Measurements from ENCODE around the gene ALAS1. TPM values are rescaled to one million over a fixed set of nuclear protein-coding genes. Genes with fewer than 3 reads are reported as not detected.

The ALAS1 gene
- total and polyA plus RNA-seq, 9 of the 15 experiments (the other 6 are each of a cell fraction or from before 2014, with no cell fraction given) = 21.4 to 49.5 (median 34.4) TPM

DNA sequence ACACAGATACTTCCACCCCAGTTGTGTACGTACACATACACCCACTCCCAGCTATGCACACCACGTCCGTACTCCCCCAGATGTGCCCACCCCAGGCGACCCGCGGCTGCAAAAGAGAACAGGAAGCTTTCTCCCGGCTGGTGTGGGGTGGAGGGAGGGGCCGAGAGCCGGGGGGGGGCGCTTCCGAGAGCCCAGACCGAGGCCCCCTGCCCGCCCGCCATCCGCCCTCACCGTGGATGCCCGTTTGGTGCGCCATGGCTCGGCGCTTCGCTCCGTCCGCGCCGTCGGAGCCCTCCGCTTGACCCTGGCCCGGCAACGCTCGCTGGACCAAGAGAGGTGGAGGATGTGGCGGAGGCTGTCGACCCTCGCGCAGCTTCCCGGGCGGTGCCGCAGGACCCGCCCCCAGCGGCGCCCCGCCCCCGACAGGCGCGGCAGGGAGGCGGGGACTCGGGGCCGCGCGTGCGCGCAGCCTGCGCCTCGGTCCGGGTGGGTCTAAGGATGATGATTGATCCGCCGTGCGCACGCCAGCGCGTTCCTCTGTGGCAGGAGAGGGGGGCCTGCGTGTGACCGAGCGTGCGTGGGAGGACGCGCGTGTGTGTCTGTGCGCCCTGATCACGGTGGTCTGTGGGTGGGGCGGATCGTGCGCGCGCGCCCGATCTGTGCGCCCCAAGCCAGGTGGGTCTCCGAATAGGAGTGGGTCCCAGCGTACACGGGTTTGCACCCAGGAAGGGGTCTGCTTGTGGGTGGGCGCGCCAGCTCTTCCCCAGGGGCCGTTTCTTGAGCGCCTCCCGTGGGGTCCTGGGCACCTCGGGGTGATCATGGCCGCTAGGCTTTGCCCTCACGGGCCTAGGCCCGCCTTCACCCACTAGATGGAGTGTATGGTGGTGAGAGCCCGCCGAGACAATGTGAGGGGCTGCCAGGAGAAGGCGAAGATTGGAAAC, 41.1 kb downstream of the ALAS1 start, which contains the start of gene TWF2 (continued):
- no peak for TF ChIP-seq FOXM1 (IDR thresholded peaks at IDR 0.05; ENCODE audit: low read depth)
- no peak for TF ChIP-seq FOXM1 (CRISPR knock-in tag; IDR thresholded peaks at IDR 0.05; ENCODE audit: low read depth)
- TF ChIP-seq, protein P1, sequence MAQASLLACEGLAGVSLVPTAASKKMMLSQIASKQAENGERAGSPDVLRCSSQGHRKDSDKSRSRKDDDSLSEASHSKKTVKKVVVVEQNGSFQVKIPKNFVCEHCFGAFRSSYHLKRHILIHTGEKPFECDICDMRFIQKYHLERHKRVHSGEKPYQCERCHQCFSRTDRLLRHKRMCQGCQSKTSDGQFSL (CRISPR knock-in tag; IDR thresholded peaks at IDR 0.05) = peak; percentile 81; the same call in 1 of the 2 replicates
- TF ChIP-seq, protein P1 (tag; IDR thresholded peaks at IDR 0.05) = peak in 1 of 2 experiments; percentile 60; a peak in 2 of 4 replicates
- TF ChIP-seq ZNF445 (CRISPR knock-in tag; IDR thresholded peaks at IDR 0.05; ENCODE audit: low read depth) = no peak
- TF ChIP-seq ZEB2 (IDR thresholded peaks at IDR 0.05) = no peak
- TF ChIP-seq, protein P2, sequence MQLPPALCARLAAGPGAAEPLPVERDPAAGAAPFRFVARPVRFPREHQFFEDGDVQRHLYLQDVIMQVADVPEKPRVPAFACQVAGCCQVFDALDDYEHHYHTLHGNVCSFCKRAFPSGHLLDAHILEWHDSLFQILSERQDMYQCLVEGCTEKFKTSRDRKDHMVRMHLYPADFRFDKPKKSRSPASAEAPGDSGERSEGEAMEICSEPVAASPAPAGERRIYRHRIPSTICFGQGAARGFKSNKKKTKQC (CRISPR knock-in tag; IDR thresholded peaks at IDR 0.05) = 0 out of 2 replicates have a peak, but pooled peaks have one; percentile 44
- TF ChIP-seq CHD4 (IDR thresholded peaks at IDR 0.05; ENCODE audit: insufficient read depth, insufficient replicate concordance, low read depth, low read length, poor library complexity, severe bottlenecking) = no peak
- TF ChIP-seq, protein P3, sequence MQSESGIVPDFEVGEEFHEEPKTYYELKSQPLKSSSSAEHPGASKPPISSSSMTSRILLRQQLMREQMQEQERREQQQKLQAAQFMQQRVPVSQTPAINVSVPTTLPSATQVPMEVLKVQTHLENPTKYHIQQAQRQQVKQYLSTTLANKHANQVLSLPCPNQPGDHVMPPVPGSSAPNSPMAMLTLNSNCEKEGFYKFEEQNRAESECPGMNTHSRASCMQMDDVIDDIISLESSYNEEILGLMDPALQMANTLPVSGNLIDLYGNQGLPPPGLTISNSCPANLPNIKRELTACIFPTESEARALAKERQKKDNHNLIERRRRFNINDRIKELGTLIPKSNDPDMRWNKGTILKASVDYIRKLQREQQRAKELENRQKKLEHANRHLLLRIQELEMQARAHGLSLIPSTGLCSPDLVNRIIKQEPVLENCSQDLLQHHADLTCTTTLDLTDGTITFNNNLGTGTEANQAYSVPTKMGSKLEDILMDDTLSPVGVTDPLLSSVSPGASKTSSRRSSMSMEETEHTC (IDR thresholded peaks at IDR 0.05) = no peak
- TF ChIP-seq, protein P4, sequence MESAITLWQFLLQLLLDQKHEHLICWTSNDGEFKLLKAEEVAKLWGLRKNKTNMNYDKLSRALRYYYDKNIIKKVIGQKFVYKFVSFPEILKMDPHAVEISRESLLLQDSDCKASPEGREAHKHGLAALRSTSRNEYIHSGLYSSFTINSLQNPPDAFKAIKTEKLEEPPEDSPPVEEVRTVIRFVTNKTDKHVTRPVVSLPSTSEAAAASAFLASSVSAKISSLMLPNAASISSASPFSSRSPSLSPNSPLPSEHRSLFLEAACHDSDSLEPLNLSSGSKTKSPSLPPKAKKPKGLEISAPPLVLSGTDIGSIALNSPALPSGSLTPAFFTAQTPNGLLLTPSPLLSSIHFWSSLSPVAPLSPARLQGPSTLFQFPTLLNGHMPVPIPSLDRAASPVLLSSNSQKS (CRISPR knock-in tag; IDR thresholded peaks at IDR 0.05) = no peak
- peak; percentile 68 for TF ChIP-seq EGR1 (conservative IDR thresholded peaks at IDR 0.05)
- no peak for TF ChIP-seq KLF6 (CRISPR knock-in tag; IDR thresholded peaks at IDR 0.05; ENCODE audit: borderline replicate concordance)
- no peak for TF ChIP-seq CBFA2T2 (conservative IDR thresholded peaks at IDR 0.05)
- TF ChIP-seq RBM17 (IDR thresholded peaks at IDR 0.05; ENCODE audit: borderline replicate concordance, low read depth, low read length) = no peak
- TF ChIP-seq ARID1B (IDR thresholded peaks at IDR 0.05) = peak; percentile 8; the same call in 1 of the 2 replicates
- no peak for TF ChIP-seq NONO (IDR thresholded peaks at IDR 0.05; ENCODE audit: low read depth in 2 of 2, low read length in 1 of 2)
- TF ChIP-seq ESRRB (CRISPR knock-in tag; IDR thresholded peaks at IDR 0.05; ENCODE audit: borderline replicate concordance) = no peak
- TF ChIP-seq RBM25 (IDR thresholded peaks at IDR 0.05; ENCODE audit: low read depth, low read length, severe bottlenecking) = no peak
- no peak for TF ChIP-seq ZNF77 (CRISPR knock-in tag; IDR thresholded peaks at IDR 0.05)
- no peak for TF ChIP-seq ELF4 (CRISPR knock-in tag; IDR thresholded peaks at IDR 0.05)

All from K562 (cell line).